Hepatocyte (in vitro differentiated cells): ENCODE results near the gene LCMT2.

Experiments used
- CTCF ChIP-seq: fragments of 200-600 bp; sonication (generic); IDR thresholded peaks from 2 replicates; pipeline ENCODE4 v1.5.1; 2016; ENCODE audit warnings: antibody characterized with exemption, mild to moderate bottlenecking; ENCODE audit not compliant: poor library complexity
- EZH2 ChIP-seq: fragments of 200-600 bp; sonication (generic); IDR thresholded peaks from 2 replicates; pipeline ENCODE4 v1.6.1; 2016; ENCODE audit warnings: antibody characterized with exemption, mild to moderate bottlenecking, borderline replicate concordance

DNA sequence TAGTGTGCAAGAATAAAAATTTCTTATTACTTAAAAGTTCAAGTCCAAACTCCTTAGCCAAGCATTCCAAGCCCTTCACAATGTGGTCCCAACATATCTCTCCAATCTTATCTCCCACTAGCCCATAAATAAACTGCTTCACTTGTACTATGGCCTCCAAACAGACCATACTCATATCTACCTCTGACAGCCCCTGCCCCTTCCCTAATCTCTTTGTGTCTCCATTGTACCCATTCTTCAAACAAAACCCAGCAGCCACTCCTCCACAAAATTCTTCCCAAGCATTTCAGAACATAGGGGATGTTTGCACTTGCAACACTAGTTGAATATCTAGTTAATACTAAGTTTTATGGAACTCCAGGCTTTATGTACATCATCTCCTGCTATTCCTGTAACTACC lies 30.5 kb downstream of the LCMT2 start:
- TF ChIP-seq CTCF (no peak), EZH2 (no peak)
